GM19351 (cell line): ENCODE data around the gene PELI2.

Experiments used
- ATAC-seq: cut with Tn5 transposase; IDR thresholded peaks from one replicate; pipeline ENCODE4 v1.9.1; 2021; ENCODE audit warnings: mild to moderate bottlenecking, moderate library complexity; ENCODE audit not compliant: unreplicated experiment

PELI2 gene

DNA sequence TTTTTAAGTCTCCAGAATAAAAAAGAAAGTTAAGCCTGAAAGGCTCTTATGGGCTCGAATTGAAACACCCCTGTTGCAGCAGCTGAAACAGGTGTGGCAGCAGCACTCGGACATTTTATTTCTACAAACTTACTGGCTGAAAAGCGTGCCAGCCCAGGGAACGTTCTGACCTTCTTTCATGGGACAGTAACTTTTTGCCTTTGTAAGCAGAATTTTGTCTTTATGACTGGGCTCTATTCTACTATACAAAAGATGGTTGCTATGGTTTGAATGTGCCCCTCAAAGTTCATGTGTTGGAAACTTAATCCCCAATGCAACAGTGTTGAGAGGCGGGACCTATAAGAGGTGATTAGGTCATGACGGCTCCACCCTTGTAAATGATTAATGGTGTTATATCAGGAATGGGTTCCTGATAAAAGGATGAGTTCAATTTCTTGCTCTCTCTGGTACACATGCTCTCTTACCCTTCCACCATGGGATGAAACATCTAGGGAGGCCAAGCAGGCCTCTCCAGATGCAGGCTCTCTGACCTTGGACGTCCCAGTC lies 52.7 kb downstream of the PELI2 start:
- no peak for ATAC-seq

DNA sequence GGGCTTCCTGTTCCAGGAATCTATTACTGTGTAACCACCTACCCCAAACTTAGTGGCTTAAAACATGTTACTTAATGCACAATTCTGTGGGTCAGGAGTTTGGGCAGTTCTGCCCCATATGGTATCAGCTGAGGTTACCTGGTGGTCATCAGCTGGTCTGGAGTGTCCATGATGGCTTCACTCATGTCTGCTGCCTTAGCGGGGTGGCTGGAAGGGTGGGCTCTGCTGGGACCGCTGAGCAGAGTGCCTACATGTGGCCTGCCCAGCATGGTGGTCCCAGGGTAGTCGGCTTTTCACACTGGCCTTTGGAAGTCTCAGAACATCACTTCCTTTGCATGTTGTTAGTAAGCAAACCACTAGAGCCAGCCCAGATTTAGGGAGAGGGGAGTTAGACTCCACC lies 53.9 kb downstream of the PELI2 start:
- ATAC-seq, result no peak

DNA sequence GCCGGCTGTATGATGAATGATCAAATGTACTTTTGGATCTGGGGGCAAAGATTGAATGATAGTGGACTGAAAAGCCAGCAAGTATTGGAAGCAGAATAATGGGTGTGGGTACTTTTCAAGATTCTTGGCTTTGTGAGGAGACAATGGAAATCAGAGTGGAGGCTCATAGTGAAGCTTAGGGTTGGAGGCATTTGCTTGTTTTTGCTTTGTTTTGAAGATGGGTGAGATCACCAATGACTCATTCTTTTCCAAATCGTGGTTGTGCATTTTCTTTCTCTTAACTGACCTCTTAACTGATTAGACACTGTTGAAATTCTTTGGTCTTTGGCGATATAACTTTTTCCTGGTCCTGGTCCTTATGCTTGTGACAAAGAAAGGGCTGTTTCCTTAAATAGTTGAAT lies 54.4 kb downstream of the PELI2 start:
- ATAC-seq, result no peak

DNA sequence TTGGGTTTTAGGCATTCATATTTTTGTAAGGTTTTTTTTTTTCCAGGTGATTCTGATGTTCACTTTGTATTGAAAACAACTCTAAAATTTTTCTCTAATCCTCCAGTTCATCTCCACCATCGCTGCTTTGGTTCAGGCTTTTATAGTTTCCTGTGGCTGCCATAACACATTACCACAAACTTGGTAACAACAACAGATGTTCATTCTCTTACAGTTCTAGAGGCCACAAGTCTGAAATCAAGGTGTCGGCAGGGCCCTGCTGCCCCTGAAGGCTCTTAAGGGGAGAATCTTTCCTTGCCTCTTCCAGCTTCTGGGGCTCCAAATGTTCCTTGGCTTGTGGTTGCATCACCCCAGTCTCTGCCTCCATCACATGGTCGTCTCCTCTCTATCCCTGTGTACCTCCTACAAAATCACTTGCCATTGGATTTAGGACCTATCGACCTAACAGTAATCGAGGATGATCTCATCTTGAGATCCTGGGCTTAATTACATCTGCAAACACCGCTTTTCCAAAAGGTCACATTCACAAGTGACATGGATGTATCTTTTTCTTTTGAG lies 55.2 kb downstream of the PELI2 start:
- no peak for ATAC-seq

DNA sequence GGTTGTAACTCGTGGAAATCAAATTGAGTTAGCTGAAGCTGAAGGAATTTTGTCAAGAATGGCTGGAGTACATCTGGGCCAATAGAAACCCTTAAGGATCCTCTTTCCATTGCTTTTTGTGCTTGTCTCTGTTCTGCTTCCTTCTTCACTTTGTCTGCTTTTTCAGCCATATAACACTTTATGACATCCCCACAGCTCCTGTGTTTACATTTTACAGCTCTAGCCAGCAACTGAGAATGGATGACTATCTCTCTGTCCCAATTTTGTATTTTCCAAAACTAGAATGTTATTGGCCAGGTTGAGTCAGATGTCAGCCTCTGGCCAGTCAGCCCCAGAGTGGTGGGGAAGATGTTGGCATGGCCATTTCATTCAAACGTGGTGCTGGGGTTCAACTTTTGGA lies 57.6 kb downstream of the PELI2 start:
- no peak for ATAC-seq

DNA sequence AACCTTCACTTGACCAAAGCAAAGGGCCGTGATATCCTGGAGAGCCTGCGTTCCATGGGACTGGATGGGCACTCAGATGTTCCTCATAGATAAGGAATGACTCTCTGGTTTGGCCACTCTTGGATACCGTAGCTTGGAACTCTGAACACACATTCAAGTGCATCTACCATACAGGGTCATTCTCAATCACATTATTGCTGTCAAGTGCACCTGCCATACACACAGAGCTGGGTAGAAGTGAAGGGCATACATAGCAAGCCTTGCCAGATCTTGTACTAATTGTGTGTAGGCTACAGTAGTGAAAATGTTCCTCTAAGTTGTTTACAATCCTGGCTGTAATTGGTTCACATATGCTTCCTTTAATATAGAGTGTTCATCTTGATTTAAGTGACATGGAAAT lies 58.3 kb downstream of the PELI2 start:
- ATAC-seq, result no peak

DNA sequence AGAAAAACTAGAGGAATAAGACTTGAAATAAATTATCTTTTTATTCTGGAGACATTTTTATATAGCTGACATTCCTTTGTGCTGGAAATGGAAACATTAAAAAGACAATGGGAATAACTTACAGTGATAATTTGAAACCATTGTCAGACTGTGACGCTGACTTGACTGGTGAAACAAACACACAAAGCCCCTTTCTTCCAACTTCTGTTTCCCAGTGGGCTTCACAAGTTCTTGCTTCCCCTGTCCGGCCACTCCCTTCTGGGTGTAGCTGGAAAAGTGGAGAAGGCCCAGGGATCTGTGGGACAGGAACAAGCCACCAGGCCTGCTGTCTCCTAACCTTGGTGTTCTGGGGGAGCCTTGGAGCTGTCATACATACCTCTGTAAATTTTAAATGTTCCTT lies 58.8 kb downstream of the PELI2 start:
- ATAC-seq, result no peak

DNA sequence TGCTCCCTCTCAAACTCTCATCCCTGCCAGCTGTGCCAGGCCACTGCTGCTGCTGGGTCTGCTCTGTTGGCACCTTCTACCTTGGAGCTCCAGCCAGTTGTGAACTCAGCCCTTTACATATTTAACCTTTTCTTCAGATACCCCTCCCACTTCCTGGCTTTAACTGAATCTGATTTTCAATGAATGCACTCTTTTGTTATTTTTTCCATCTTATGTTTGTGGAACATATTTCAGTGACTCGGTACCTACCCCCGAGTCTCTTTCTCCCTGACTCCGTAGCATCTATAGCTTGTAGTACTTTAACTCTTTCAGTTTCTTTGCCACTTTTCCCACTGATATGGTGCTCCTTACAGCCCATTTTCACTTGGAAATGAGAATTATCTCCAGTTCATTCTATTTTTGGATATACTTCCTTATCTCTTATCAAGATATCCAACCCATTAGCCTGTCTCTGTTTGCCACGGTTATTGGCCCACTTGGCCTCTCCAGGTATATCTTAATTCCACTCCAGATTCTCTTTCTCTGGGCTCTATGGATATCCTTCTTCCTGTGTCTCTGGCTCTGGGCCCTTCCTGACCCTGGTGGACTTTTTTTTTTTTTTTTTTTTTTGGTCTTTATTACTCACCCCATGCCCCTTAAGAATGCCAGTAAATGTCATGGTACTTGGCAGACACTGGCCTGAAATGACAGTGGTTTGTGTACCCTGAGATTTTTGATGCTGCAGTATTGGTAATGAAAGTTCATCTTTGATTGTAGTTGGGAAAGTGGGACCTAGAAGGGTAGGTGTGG lies 62.7 kb downstream of the PELI2 start:
- no peak for ATAC-seq

DNA sequence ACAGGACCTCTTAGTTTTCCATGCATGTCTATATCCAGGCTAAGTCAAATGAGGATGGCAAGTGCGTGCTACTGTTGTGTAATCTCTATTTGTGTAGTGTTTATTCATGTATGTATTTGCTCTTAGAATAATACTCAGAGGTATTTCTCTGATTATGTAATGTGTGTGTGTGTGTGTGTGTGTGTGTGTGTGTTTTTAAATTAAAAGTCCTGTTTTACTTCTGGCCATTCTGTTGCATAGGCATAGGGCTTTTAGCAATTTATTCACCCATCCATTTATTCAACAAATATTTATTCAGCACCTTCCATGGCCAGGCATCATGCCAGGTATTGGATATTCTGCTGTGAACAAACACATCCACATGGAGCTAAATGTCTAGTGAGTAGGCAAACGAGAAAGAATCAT lies 63.5 kb downstream of the PELI2 start:
- no peak for ATAC-seq

DNA sequence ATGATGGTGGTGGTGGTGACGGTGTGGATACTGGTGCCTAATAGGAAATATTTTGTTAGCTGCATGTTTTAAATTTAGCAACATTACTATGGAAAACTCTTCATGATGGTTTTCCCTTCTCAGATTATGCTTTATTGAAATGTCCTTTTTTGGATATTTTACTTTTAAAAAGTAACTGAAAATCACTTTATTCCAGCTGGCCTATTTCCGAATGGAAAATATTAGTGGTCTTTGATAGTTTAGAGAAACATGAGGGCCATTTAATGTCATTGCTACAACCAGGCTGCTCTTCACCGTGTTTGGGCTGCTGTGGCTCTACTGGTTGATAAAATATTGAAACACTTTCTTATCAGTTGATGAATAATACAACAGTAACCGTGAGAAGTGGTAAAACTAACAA lies 64.2 kb downstream of the PELI2 start:
- no peak for ATAC-seq

DNA sequence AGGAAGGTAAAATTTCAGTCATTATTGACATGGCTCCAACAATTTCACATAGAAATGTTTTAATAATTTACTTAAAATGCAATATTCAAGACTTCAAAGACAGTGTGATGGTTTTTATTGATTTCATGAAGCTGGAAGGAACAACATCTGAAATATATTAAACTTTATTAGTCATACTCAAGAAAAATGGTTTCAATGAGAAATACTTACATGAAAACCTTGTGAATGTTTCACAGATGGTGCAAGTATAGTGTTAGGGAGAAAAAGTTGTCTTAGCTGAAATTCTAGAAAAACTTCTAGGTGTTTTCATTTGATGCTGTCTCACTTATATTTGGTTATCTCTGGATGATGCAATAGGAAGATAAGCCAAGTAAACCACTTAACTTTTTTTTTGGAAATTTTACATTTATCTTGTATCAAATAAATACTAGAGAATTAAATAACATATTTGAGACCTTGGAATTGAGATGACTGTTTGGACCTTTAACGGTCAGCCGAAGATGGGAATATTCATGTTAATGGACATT lies 65.5 kb downstream of the PELI2 start:
- ATAC-seq, result no peak

DNA sequence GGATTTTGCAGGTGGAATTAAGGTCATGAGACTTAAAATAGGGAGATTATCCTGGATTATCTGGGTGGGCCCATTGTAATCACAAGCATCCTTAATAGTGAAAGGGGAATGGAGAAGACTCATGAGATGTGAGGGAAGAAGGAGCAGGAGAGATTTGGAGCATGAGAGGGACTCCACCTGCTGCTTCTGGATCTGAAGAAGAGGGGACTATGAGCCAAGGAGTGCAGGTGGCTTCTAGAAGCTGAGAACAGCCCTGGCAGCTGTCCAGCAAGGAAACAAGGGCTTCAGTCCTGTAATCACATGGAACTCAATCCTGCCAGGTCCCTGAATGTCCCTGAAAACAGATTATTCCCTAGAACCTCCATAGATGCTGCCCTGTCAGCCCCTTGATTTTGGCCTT lies 67.8 kb downstream of the PELI2 start:
- ATAC-seq, result no peak

DNA sequence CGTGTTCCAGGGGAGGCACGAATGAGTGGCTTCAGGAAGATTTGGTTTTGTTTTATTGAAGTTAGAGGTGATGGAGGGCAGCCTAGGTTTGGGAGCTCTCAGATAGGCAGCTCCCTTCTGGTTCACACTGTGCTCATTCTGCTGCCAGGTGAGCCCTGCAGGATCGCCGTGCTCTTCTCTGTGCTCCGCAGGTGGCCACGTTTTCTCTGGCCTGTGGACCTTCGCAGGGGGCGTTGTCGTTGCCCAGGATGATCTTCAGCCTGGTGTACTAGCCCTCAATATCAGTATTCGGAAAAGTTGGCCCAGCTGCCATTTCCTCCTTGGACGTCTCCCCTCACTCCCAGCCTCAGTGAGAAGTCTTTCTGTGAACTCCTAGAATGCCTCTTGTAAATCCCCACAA lies 69.5 kb downstream of the PELI2 start:
- no peak for ATAC-seq

DNA sequence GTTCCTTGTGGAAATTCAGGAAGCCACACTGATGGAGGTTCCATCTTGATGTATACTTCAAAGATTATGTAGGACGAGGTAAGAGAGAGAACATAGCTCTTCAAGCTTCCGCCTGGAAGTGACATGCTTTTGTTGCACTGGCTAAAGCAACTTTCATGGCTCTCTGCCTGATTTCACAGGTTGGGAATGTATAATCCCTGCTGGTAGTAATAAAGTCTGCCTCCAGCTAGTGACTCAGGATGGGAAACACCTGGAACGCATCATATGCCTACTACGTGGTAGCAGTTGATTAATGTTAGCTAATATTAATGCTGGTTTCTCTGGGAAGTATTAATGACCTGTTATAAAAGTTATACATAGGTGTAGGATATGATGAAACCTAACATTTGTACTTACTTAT lies 71.1 kb downstream of the PELI2 start:
- no peak for ATAC-seq

DNA sequence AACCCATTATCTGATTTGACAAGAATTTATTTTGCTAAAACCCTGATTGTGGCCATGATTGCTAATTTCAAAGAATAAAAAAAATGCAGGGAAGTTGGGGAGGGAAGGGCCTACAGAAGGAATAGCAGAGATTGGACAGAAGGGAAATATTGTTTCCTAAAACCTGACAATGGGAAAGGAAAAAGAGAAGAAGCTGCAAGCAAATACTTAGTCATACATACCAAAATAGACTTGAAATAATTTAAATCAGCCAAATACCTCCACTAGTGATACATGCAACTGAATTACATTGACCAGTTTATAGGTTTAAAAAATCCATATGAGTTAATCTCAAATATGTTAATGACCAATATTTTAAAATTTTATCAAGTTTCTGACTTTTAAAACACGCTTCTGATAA lies 75.1 kb downstream of the PELI2 start:
- no peak for ATAC-seq

DNA sequence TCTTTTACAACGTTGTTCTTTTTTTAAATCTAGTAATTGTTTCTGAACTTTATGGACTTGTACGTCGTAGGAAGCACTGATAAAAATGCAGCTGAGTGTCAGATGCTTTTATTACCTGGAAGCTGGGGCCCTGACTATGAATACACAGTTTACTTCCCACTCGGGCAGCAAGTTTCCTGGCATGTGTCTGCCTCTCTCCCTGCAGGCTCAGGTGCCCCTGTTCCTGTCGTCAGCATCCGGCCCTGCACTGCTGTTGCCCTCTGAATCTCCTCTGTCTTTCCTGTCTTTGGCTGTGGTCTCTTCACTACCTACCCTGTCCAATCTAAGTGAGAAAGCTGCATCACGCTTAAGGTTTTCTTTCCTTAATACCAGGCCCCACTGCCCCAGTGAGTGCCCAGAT lies 75.8 kb downstream of the PELI2 start:
- ATAC-seq, result no peak

DNA sequence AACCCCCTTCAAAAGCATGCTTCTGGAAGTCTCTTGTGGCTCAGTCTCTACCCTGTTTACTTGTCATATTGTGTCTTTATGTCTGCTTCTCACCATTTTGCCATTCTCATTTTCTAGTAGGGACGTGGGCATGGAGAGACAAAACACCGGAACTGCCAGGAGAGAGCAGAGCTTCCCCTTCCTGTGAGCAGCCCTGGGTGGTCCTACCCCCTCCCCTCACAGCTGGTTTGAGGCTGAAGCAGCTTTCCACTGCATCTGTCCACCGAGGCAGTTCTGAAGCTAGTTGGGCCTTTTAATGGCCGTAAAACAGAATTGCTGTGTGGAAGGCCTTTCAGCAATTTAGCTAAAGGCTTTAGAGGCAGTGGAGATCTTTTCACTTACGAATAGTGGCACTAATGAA lies 77.0 kb downstream of the PELI2 start:
- no peak for ATAC-seq

DNA sequence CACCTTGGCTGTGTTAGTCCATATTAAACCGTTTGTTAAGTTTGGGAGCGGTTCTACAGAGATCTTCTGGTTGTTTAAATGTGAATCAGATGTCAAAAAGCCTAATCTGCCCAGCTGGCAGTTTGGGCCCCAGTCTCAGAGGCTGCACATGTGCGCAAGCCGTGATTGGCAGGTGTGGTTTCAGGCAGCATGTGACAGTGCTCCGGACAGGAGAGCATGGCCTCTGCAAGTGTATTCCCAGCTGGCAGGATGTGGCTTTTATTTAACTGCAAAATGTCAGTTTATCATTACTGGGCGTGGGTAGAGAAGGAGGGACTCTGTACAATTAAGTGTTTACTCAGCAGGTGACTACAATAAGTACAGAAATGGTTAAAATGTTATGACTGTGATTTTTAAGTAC lies 77.5 kb downstream of the PELI2 start:
- ATAC-seq, result peak; percentile 32

DNA sequence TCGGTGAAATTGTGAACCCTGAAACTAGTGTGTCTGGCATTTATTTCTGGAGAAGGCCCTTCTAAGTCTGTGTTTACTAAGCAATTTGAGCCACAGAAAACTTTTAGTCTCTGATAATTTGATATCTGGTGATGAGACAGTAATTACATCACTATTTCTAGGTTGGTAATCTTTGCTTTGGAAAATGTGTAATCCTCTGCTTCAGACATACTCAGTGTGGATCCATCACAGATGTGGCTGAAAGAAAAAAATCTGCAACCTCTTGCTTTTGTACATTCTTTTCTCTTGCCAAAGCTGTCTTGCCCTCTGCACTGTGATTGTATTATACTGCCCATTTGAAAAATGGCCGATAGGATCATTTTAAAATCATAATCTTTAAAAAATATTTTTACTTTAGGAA lies 78.1 kb downstream of the PELI2 start:
- no peak for ATAC-seq

DNA sequence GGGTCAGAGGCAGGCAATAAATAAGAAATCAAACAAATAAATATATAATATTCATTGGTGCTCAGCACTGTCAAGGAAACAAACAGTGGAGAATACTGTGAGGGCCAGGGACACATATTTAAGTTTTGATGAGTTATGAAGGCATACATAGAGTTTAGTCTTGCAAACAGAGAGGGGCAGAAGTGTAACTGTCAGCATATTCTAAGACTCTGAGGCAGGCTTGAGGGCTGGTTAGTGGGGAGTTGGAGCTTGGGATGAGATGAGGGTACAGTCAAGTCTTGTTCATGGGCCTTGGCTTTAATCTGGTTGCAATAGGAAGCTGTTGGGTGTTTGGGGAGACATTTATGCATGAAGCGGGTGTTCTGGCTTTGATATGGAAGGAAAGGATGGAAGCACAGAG lies 78.9 kb downstream of the PELI2 start:
- ATAC-seq, result no peak

DNA sequence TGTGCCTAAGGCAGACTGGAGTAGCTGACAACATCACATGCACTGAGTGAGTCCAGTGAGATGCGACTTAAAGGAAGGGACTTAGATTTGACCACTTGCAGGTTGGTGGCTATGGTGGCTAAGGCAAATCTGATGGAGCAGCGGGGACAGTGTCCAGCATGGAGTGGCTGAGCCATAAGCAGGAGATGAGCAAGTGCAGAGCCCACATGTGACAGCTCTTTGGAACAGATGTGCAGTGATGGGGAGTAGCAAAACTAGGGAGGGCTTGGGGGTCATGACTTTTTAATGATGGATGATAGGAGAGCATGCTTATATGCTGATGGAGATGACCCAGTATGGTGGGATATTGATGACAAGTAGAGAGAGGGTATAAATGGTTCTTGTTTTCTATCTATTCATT lies 80.2 kb downstream of the PELI2 start:
- ATAC-seq, result no peak
